Measurements from ENCODE around the gene EXD3. TPM values are rescaled to one million over a fixed set of nuclear protein-coding genes. Genes with fewer than 3 reads are reported as not detected.

The EXD3 gene
- total RNA-seq, 1 donor from 2014 or later: 9.2 TPM

DNA sequence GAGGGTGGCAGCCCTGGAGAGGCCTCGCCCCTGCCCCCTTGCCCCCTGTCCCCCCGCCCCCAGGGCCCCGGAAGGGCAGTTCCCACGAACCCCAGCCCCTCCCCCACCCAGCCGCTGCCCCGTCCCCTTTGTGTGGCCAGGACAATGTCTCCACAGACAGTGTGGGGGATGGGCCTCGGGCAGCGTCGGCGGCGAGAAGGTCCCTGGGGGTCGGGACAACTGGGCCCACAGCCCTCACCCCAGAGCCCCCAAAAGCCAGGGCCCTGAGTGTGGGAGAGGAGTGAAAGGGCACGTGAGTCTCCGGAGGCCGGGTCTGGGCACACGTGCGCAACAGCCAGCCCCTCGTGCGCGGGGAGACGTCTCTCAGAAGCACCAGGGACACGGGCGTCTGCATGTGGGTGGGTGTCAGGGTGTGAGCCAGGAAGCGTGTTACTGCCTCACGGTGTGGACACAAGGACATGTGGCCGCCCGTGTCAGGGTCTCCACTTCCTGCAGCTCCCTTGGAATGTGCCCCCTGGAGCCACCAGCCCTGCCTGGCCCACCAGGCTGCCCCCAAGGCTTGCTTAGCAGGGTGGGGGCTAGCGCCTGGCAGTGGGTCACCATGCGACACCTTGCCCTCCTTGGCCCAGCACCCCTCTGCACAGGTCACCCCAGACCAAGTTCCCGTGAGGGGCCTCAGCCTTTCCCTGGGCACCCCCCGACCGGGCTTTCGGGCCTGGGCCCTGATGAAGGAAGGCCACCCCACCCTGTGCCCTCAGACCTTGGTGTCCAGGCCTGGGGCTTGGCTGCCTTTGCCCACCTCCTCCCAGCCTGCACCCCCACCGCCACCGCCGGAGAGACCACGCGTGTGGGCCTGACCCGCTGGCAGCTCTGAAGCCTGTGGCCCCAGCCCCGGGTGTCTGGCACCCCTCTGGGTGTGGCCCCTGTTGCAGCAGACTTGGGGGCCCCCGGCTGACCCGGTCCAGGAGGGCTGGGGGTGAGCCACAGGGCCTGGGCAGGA lies 108.1 kb downstream of the EXD3 start:
- Histone ChIP-seq H3K4me3 (peak overlapping the region; percentile 63), H3K9me3 (replicated peaks) (no peaks in the 10 kb centered on the region), H3K27me3 (ENCODE audit: low read depth) (peaks cover 34% of the 10 kb centered on the region), H3K36me3 (no peaks in the 10 kb centered on the region), H3K27ac (replicated peaks) (peak overlapping the region; percentile 86), H3K4me1 (peaks cover 54% of the 10 kb centered on the region)
- intact Hi-C loops (cut with micrococcal nuclease): no loop called here
- DNase-seq: peak; percentile 19
- TF ChIP-seq CTCF (IDR thresholded peaks at IDR 0.05; ENCODE audit: borderline replicate concordance): no peak

DNA sequence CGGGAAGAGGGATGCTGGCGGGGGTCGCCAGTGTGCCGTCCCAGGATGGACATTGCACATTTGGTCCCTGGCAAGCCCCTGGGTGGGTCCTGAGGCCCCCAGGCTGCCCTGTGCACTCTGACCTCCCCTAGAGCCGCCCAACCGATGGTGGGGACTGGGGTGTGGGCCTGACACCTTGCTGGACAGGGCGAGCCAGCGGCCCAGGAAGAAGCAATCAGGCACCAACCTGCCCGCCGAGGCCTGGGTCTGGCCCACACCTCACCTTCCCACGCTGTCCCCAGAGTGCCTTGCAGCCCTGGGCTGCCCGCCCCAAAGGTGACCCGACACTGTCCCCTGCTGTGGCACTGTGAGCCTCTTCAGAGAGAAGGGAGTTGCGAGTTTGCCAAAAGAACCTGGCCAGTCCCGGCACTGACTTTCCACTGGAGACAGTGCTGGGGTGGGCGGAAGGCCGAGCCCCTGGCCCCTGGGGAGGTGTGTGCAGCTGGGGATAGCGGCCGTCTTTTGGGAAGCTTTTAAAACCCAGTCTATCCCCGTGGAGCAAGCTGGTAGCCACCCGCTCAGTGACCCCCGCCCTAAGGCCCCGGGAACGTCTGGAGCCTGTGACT lies 108.9 kb downstream of the EXD3 start:
- no peaks in the 10 kb centered on the region for H3K9me3 ChIP-seq (replicated peaks)
- DNase-seq: peak; percentile 17
- H3K4me3 ChIP-seq: no peak overlapping the region
- peaks cover 46% of the 10 kb centered on the region for H3K4me1 ChIP-seq
- H3K36me3 ChIP-seq: no peaks in the 10 kb centered on the region
- peak overlapping the region; percentile 86 for H3K27ac ChIP-seq (replicated peaks)
- TF ChIP-seq CTCF (IDR thresholded peaks at IDR 0.05; ENCODE audit: borderline replicate concordance): no peak
- intact Hi-C loops (cut with micrococcal nuclease): no loop called here
- peaks cover 34% of the 10 kb centered on the region for H3K27me3 ChIP-seq (ENCODE audit: low read depth)

DNA sequence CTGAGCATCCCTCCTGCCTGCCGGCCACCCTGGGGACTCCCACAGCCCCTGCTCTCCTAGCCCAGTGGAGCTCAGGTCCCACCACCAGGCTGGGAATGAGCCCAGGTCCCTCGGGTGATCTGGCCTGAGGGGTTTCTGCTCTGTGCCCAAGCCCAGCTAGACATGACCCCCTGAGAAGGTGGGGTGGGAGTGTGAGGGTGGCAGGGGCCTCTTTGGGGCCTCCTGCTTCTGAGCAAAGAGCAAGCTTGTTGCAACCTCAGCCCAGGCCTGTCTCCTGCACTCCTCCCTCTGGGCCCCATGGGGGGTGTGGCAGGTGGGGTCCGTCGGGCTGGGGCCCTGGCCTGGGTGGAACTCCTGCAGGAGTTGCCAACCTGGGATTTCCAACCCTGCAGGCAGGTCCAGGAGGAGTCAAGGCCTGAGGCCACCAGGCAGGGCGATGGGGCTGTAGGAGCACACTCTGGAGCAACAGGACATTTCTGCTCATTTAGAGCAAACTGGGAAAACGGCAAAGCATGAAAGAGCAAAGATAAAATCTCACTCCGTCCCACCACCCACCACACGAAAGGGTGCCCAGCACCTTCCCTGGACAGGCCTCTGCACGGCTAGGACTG lies 109.5 kb downstream of the EXD3 start:
- H3K27me3 ChIP-seq (ENCODE audit: low read depth): peaks cover 34% of the 10 kb centered on the region
- peak; percentile 12 for DNase-seq
- TF ChIP-seq CTCF (IDR thresholded peaks at IDR 0.05; ENCODE audit: borderline replicate concordance): no peak

DNA sequence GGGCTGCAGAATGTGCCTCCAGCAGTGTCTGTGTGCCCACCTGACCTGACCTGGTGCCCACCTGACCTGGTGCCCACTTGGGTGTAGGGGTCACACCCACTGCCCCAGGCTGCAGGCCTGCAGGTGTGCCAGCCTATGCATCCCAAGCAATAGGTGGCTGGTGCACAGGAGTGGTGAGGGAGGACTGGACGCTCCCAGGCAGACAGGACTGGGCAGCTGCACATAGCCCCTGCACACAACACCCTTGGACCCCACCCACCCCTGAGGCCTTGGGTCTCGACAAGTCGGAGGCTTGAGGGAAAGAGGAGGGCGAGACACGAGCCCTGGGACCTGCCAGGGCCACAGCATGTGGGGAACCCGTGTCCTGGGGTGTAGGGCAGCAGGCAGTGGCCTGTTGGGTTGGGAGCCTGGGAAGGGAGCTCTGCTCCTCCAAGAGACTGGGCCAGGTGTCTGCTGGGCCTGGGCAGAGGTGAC lies 110.1 kb downstream of the EXD3 start:
- Histone ChIP-seq H3K27me3 (ENCODE audit: low read depth) (peaks cover 37% of the 10 kb centered on the region), H3K4me3 (no peak overlapping the region), H3K9me3 (replicated peaks) (no peaks in the 10 kb centered on the region), H3K4me1 (peaks cover 34% of the 10 kb centered on the region), H3K27ac (replicated peaks) (peak overlapping the region; percentile 86), H3K36me3 (no peaks in the 10 kb centered on the region)
- peak; percentile 12 for DNase-seq
- TF ChIP-seq CTCF (IDR thresholded peaks at IDR 0.05; ENCODE audit: borderline replicate concordance): no peak
- intact Hi-C loops (cut with micrococcal nuclease): no loop called here

More for the DNA sequence above, 109.5 kb downstream of the EXD3 start:
- Histone ChIP-seq H3K4me1 (peaks cover 40% of the 10 kb centered on the region), H3K9me3 (replicated peaks) (no peaks in the 10 kb centered on the region), H3K4me3 (no peak overlapping the region), H3K36me3 (no peaks in the 10 kb centered on the region), H3K27ac (replicated peaks) (peak overlapping the region; percentile 86)
- intact Hi-C loops (cut with micrococcal nuclease): no loop called here

Measured in left ventricle myocardium inferior (tissue), 1 donor.